Endothelial cell (in vitro differentiated cells): ENCODE measurements around the gene GJC2. TPM values are rescaled to one million over a fixed set of nuclear protein-coding genes. Genes with fewer than 3 reads are reported as not detected.

Experiments used
- DNase-seq: peaks from one replicate; pipeline ENCODE4 v3.0.0; 2021; ENCODE audit warnings: low spot score
- H3K27ac Mint-ChIP-seq: one replicate; pipeline ENCODE4 v1.8.0; 2021; ENCODE audit warnings: mixed read lengths, inconsistent platforms; ENCODE audit not compliant: unreplicated experiment
- H3K27me3 Mint-ChIP-seq: one replicate; pipeline ENCODE4 v1.8.0; 2021; ENCODE audit warnings: mild to moderate bottlenecking, moderate library complexity, mixed read lengths, inconsistent platforms; ENCODE audit not compliant: unreplicated experiment
- H3K36me3 Mint-ChIP-seq: one replicate; pipeline ENCODE4 v1.8.0; 2021; ENCODE audit warnings: mild to moderate bottlenecking, low read depth, mixed read lengths, inconsistent platforms; ENCODE audit not compliant: unreplicated experiment
- H3K4me1 Mint-ChIP-seq: one replicate; pipeline ENCODE4 v1.8.0; 2021; ENCODE audit warnings: mild to moderate bottlenecking, mixed read lengths, inconsistent platforms; ENCODE audit not compliant: unreplicated experiment
- H3K4me3 Mint-ChIP-seq: one replicate; pipeline ENCODE4 v1.8.0; 2021; ENCODE audit warnings: mild to moderate bottlenecking, mixed read lengths, inconsistent platforms; ENCODE audit not compliant: unreplicated experiment
- H3K9me3 Mint-ChIP-seq: one replicate; pipeline ENCODE4 v1.8.0; 2021; ENCODE audit warnings: mixed read lengths, inconsistent platforms; ENCODE audit not compliant: unreplicated experiment
- CTCF ChIP-seq: fragments of 200-600 bp; sonication (generic); IDR thresholded peaks from one replicate; pipeline ENCODE4 v1.5.0; 2021; ENCODE audit warnings: antibody characterized with exemption; ENCODE audit not compliant: unreplicated experiment
- total RNA-seq: library from RNA; stranded (reverse); fragmentation: NEBNext Ultra II Directional; extraction: Animal tissue kit (Norgen Biotek cat#: 25700); gene quantifications from one replicate; pipeline ENCODE4 v1.2.1, GENCODE V29; 2021; ENCODE audit not compliant: unreplicated experiment

The GJC2 gene
- total RNA-seq, 1 donor from 2014 or later: 13.0 TPM

- Mint-ChIP-seq H3K27me3 (peaks cover 3% of the 10 kb centered on the region), H3K36me3 (no peaks in the 10 kb centered on the region), H3K4me1 (no peaks in the 10 kb centered on the region), H3K27ac (no peak overlapping the region), H3K4me3 (no peak overlapping the region), H3K9me3 (no peaks in the 10 kb centered on the region)
- no peak for DNase-seq
- TF ChIP-seq CTCF: no peak
Measured at GRCh38 chr1:228122921-228123441, 26.7 kb upstream of the GJC2 start.

DNA sequence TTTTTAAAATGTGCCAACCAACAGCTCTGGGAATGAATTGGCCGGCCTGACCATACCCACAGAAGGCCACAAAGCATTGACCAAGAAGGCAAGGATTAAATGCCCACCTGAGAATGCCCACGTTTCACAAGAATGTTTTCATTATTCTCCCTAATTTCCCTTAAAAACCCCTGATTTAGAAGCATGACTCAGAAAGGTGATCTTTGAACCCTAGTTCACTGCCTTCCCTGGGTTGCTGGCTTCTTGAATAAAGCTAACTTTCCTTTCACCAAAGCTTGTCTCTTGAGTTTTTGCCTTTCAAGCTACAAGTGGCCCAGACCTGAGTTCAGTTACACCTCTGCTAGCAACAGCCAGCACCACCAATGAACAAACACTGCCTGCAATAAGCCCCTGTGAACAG lies 26.2 kb upstream of the GJC2 start:
- Mint-ChIP-seq H3K9me3 (no peaks in the 10 kb centered on the region), H3K4me3 (no peak overlapping the region), H3K27ac (no peak overlapping the region), H3K27me3 (peaks cover 3% of the 10 kb centered on the region), H3K4me1 (no peaks in the 10 kb centered on the region), H3K36me3 (no peaks in the 10 kb centered on the region)
- no peak for DNase-seq
- TF ChIP-seq CTCF: no peak

DNA sequence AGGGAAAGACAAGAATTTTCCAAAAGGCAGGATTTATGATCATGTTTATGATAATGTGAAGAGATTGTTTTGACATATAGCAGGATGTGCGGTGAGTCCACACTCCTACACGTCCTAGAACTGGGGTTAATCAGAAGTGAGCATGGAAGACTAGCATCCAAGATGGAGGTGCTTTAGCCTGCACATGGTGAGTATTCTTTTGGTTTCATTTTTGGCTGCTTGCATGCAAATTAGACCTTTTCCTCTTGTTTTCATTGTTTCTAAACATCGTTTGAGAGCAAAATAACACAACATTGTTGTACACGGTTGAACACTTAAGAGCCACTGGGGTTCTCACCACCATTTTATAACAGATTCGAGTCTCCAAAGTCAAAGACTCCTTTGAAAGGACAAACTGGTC lies 24.5 kb upstream of the GJC2 start:
- Mint-ChIP-seq H3K27me3 (peaks cover 3% of the 10 kb centered on the region), H3K27ac (no peak overlapping the region), H3K4me3 (no peak overlapping the region), H3K9me3 (no peaks in the 10 kb centered on the region), H3K36me3 (no peaks in the 10 kb centered on the region), H3K4me1 (no peaks in the 10 kb centered on the region)
- no peak for DNase-seq
- no peak for TF ChIP-seq CTCF

- Mint-ChIP-seq H3K4me3 (no peak overlapping the region), H3K4me1 (no peaks in the 10 kb centered on the region), H3K36me3 (no peaks in the 10 kb centered on the region), H3K27me3 (peaks cover 1% of the 10 kb centered on the region), H3K27ac (no peak overlapping the region), H3K9me3 (no peaks in the 10 kb centered on the region)
- TF ChIP-seq CTCF: no peak
- DNase-seq: no peak
Measured at GRCh38 chr1:228131766-228132165, 18.0 kb upstream of the GJC2 start.

DNA sequence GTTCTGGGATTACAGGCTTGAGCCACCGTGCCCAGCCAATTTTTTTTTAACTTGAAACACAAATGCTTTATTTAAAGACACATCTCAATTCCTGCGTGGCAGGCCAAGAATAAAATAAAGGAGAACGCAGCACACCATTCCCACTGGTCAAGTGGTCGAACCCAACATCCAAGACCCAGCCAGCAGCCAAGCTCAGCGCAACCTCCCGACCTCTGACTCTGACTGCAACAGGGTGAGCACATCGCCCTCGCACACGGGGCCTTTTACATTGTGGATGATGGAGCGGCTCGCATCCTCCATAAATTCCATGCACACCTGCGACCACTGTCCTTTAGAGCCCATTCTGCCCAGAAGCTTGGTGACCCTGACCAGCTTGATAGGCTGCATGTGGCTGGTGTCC lies 15.1 kb upstream of the GJC2 start:
- no peak for TF ChIP-seq CTCF
- H3K4me1 Mint-ChIP-seq: peaks cover 1% of the 10 kb centered on the region
- no peak overlapping the region for H3K4me3 Mint-ChIP-seq
- no peaks in the 10 kb centered on the region for H3K9me3 Mint-ChIP-seq
- no peak for DNase-seq
- peaks cover under 1% of the 10 kb centered on the region for H3K27me3 Mint-ChIP-seq
- H3K36me3 Mint-ChIP-seq: no peaks in the 10 kb centered on the region
- no peak overlapping the region for H3K27ac Mint-ChIP-seq
